Measurements from ENCODE around the gene PDE6A.

Gene PDE6A

GRCh38 chr5:149901511-149901910 lies 43.1 kb downstream of the PDE6A start:
- no peak for TF ChIP-seq GATA3 (IDR thresholded peaks at IDR 0.05; ENCODE audit: low read depth, low read length)
- TF ChIP-seq GATA2 (IDR thresholded peaks at IDR 0.05; ENCODE audit: low read depth, low read length) = no peak

DNA sequence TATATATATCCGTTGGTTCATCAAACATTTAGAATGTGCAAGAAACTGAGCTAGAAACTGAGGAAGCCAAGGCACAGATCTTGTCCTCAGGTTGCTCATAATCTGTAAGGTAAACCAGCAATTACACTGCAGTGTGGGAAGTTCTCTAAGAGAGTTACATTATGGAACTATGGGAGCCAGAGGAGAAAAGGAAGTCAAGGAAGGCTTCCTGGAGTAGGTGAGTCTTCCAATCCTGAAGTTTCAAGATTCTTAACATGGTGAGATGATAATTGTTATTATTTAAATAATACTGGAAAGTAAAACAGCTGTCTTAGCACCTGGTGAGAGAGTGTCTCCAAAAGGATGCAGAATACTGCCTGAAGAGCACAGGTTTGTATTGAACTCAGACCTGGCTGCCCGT lies 44.2 kb downstream of the PDE6A start:
- TF ChIP-seq GATA3 (IDR thresholded peaks at IDR 0.05; ENCODE audit: low read depth, low read length) (no peak), GATA2 (IDR thresholded peaks at IDR 0.05; ENCODE audit: low read depth, low read length) (no peak)

GRCh38 chr5:149898811-149899210 lies 45.8 kb downstream of the PDE6A start:
- TF ChIP-seq GATA2 (IDR thresholded peaks at IDR 0.05; ENCODE audit: low read depth, low read length) (no peak), GATA3 (IDR thresholded peaks at IDR 0.05; ENCODE audit: low read depth, low read length) (no peak)

DNA sequence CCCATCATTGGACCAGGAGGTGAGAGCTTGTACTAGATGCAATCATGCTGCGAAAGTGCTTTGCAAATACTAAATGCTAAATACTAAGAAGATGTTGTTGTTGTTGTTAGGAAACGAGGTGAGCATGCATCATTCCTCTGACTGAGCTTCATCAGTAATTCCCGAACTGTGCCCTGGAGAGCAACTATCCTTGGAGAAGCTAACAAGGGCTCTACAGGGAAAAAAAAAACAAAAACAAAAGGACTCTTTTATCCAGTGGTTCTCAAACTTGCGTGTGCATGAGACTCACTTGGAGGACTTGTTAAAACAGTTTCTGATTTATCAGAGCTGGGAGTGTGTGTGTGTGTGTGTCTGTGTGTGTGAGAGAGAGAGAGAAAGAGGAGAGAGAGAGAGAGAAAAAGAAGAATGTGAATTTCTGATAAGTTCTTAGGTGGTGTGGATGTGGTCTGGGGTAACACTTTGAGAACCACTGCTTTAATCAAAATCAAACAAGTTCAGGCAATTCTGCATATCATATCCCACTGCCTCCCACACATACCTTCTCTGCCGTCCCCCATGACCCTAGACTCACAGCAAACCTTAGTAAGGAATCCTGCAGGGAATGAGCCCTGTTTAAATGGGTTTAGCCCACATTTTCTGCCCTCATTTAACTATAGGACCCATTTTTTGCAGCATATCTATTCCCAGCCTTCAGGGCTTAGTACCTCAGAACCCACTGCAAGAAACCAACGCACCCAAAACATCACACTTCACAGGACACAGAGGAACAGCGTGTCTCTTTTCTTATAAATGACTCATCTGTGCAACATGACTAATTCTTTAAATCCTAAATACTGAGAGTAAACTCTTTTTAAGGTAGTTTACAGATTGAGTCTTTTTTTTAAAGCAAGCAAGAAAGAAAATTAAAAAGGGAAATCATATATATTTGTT lies 48.9 kb downstream of the PDE6A start:
- TF ChIP-seq GATA2 (IDR thresholded peaks at IDR 0.05; ENCODE audit: low read depth, low read length) (no peak), GATA3 (IDR thresholded peaks at IDR 0.05; ENCODE audit: low read depth, low read length) (no peak)

GRCh38 chr5:149894237-149894636 lies 50.4 kb downstream of the PDE6A start:
- TF ChIP-seq GATA2 (IDR thresholded peaks at IDR 0.05; ENCODE audit: low read depth, low read length) (no peak), GATA3 (IDR thresholded peaks at IDR 0.05; ENCODE audit: low read depth, low read length) (no peak)

GRCh38 chr5:149893403-149893931 lies 51.1 kb downstream of the PDE6A start:
- no peak for TF ChIP-seq GATA3 (IDR thresholded peaks at IDR 0.05; ENCODE audit: low read depth, low read length)
- no peak for TF ChIP-seq GATA2 (IDR thresholded peaks at IDR 0.05; ENCODE audit: low read depth, low read length)

- TF ChIP-seq GATA2 (IDR thresholded peaks at IDR 0.05; ENCODE audit: low read depth, low read length) = no peak
Measured at GRCh38 chr5:149892594-149892993, 52.0 kb downstream of the PDE6A start.

DNA sequence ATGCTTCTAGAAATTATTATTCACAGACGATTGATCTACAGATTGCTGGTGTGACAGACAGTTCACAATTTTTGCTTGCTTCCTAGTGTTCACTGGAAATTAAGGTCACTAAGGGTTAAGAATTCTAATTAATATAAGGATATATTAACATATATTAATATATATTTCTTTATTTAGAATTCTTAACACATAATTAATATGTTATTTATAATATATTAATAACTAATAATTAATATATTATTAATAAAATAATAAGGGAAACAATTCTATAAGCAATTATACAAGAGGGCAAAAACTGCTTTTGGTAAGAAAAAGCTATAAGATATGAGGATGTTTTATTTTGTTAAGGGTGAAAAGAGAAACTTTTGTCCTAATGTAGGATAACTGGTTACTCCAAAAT lies 56.3 kb downstream of the PDE6A start:
- no peak for TF ChIP-seq GATA2 (IDR thresholded peaks at IDR 0.05; ENCODE audit: low read depth, low read length)
- TF ChIP-seq GATA3 (IDR thresholded peaks at IDR 0.05; ENCODE audit: low read depth, low read length) = no peak

GRCh38 chr5:149887622-149888183 lies 56.9 kb downstream of the PDE6A start:
- no peak for TF ChIP-seq GATA3 (IDR thresholded peaks at IDR 0.05; ENCODE audit: low read depth, low read length)

DNA sequence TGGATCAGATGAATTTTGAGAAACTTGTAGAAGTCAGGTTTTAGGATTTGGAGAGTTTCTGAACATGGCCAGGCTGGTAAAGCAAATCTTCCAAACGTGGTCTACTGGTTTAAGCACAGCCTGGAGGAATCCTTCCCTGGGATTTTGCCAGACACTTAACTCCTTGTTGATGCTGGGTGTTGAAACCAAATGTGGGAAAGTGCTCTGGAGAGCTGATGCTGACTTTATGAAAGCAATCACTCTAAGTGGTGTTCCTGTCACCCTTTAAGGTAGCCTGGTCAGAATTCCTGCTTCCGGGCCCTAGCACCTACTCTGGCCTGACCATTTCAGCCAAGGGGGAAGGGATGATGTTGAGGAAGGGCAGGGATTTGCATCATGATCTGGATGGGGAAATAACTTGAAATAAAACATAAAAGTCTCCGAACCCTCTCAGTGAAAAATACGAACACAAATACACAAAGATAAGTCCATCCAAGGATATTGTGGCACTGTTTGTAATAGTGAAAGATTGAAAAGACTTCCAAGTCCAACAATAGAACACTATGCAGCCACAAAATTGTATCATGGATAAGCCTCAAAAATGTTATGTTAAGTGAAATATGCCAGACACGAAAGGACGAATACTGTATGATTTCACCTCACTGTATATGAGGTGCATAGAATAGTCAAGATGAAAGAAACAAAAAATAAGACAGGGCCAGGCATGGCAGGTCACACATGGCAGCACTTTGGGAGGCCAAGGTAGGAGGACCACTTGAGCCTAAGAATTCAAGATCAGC lies 57.7 kb downstream of the PDE6A start:
- TF ChIP-seq GATA3 (IDR thresholded peaks at IDR 0.05; ENCODE audit: low read depth, low read length) (no peak), GATA2 (IDR thresholded peaks at IDR 0.05; ENCODE audit: low read depth, low read length) (no peak)

DNA sequence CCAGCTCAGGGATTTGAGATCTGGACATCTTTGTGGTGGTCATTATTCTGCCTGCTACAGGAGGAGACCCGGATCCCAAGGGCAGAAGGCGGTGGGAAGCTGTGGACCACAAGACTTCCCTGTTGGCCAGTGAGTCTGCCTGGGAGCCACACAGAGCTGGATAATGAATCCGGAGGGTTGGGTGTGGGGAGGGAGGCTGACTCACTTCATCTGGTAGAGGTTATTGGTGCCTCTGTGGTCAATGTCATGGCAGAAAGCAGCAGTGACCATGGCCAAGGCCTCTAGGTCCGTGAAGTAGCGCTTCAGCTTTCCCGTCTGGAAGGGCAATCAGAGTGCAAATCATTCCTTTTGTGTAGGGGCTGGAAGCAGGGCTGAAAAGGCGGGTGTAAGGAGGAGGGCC lies 58.5 kb downstream of the PDE6A start:
- no peak for TF ChIP-seq GATA3 (IDR thresholded peaks at IDR 0.05; ENCODE audit: low read depth, low read length)
- TF ChIP-seq GATA2 (IDR thresholded peaks at IDR 0.05; ENCODE audit: low read depth, low read length) = no peak

GRCh38 chr5:149885513-149885912 lies 59.1 kb downstream of the PDE6A start:
- no peak for TF ChIP-seq GATA2 (IDR thresholded peaks at IDR 0.05; ENCODE audit: low read depth, low read length)
- TF ChIP-seq GATA3 (IDR thresholded peaks at IDR 0.05; ENCODE audit: low read depth, low read length) = no peak

DNA sequence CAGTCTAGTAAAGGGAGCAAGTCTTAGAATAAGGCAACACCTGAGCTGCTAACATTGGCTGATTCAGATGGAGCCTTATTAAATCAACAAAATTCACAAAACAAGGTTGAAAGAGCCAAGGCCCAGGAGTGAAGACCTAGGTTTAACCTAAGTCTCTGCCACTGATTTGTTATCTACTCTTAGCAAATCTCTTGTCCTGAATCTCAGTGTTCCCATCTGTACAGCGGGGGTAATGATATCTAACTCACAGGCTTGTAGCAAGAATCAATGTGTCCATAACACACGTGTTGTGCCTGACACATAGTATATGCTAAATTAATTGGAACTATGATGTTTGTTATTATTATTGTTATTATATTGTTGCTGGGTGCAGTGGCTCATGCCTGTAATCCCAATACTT lies 61.0 kb downstream of the PDE6A start:
- TF ChIP-seq GATA2 (IDR thresholded peaks at IDR 0.05; ENCODE audit: low read depth, low read length) (no peak), GATA3 (IDR thresholded peaks at IDR 0.05; ENCODE audit: low read depth, low read length) (no peak)

- TF ChIP-seq GATA3 (IDR thresholded peaks at IDR 0.05; ENCODE audit: low read depth, low read length) (no peak), GATA2 (IDR thresholded peaks at IDR 0.05; ENCODE audit: low read depth, low read length) (no peak)
Measured at GRCh38 chr5:149881874-149882273, 62.7 kb downstream of the PDE6A start.
